HG03565 (cell line): ENCODE data around the gene TFF2.

ENCODE experiments used
- ATAC-seq: cut with Tn5 transposase; IDR thresholded peaks from one replicate; pipeline ENCODE4 v1.9.1; 2021; ENCODE audit warnings: mild to moderate bottlenecking, moderate library complexity; ENCODE audit not compliant: unreplicated experiment

The TFF2 gene

DNA sequence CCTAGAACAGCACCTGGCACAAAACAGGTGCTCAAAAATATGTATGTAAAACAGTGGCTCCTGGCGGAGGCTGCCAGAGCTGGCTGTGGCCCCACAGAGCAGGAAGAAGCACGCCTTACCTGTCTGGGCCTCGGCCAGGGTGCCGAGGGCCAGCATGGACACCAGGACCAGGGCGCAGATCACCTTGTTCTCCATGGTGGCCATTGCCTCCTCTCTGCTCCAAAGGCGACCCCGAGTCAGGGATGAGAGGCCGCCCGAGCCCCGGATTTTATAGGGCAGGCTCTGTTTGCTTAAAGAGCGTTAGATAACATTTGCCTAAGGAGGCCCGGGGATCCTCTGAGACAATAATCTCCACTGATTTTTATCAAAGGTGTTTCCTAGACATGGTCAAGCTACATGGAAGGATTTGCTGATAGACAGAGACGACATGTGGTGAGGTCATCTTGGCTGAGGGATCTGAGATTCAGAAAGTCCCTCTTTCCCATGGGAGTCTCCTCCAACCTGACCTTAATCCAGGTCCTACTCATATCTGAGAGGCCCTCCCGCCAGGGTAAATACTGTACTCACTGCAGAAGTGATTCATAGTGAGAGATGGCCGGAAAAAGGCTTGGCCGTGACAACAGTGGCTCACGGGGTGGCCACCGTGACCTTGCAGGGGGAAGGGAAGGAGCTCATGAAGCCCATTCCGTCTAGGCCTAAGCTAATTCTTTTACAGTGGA is 15.7 kb upstream of the TFF2 start, which contains the start of gene TFF1:
Gene TFF1, minus strand, starts transcription at position 244 of the 719 bp plus-strand sequence. Its CDS starts 40 bp downstream, at position 204.
- ATAC-seq = no peak

DNA sequence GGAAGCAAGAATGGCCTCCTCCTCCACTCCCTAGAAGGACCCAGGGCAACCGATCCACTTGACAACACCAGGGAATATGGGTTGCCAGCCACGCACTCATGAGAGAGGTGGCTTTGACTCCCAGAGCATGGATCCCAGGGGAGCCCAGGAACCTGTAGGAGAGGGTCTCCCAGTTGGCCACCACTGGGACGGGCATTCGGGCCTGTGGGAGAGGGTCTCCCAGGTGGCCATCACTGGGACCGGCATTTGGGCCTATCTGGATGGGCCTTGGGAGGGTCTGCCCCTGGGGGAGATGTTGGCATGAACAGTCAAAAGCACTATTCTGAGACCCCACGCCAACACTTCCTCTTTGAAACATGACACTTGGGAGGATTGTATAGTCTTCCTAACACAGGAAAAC is 15.0 kb upstream of the TFF2 start:
- no peak for ATAC-seq

DNA sequence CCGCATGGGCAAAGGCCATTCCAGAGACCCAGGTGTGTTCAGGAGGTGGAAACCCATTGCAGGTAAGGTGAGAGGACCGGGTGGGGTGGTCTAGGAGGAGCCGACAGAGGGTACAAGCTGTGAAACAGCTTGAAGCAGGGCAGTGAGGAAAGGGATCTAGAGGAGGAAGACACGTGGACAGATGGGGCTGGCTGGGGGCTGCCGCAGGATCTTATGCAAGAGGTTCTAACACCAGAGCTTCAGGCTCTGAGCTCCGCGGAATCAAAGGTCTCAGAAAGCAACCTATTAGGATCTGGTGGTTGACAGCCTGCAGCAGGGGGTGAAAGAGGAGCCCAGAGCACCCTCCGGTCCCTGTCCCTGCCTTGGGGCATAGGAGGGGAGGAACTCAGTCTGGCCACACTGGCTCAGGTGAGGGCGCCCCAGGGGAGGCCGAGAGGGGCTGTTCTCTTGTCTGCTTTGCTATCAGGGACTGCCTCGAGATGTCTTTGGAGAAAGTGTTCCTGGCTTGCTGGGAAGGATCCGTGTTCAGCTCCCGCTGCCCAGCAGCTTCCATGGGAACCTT is 13.6 kb upstream of the TFF2 start:
- no peak for ATAC-seq

DNA sequence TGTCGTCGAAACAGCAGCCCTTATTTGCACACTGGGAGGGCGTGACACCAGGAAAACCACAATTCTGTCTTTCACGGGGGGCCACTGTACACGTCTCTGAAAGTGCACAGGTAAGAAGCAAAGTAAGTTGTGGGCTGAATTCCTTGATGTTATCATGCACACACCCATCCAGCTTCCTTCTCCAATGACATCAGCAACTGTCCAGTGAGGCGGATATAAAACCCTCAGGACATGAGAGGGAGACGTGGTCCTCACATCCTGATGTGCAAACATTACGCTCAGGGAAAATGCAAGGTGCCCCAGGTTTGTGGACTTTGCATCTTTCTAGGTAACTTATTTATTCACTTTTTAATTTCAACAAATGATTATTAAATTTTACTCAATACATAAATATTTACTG is 12.5 kb upstream of the TFF2 start:
- ATAC-seq = no peak

DNA sequence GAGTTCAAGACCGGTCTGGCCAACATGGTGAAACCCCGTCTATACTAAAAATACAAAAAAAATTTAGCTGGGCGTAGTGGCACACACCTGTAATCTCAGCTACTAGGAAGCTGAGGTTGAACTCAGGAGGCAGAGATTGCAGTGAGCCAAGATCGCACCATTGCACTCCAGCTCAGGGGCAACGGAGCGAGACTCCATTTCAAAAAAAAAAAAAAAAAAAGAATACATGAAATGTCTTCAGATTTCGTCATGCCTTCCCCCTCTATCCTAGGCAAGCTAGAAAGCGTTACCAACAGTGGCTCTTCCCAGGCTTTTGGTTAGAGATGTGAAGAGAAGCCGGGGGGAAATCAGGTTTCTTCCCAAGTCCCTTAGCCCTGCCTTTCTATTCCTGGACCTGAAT is 11.9 kb upstream of the TFF2 start:
- no peak for ATAC-seq

DNA sequence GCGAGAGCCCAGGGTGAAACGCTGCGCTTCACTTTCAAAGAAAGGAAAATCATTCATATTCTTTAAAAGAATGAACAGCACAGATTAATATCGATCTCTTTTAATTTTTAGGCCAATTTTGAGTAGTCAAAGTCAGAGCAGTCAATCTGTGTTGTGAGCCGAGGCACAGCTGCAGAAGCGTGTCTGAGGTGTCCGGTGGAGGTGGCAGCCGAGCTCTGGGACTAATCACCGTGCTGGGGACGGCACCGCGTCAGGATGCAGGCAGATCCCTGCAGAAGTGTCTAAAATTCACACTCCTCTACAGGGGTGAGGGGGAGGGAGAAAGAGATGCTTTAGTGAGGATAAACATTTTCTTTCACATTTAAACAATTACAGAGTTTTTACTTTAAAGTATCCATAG is 11.4 kb upstream of the TFF2 start:
- ATAC-seq = no peak

DNA sequence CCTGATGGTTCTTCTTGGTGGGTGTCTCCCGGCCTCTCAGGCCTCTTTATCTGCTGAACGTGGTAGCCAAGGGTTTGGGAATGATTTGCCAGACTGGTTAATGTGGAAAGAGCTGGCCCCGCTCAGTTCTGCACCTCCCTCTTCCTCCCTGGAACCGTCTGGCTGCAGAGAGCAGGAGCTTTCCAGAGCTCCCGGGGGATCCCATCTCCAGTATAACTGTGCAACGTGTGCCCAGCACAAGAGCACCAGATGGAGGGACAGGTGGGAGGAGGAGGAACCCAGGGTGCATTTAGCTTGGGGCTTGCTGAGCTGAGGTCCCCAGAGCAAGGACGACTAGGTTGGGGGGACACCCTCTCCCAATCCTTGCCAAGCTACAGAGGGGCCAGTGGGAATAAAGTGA is 10.5 kb upstream of the TFF2 start:
- ATAC-seq = no peak

DNA sequence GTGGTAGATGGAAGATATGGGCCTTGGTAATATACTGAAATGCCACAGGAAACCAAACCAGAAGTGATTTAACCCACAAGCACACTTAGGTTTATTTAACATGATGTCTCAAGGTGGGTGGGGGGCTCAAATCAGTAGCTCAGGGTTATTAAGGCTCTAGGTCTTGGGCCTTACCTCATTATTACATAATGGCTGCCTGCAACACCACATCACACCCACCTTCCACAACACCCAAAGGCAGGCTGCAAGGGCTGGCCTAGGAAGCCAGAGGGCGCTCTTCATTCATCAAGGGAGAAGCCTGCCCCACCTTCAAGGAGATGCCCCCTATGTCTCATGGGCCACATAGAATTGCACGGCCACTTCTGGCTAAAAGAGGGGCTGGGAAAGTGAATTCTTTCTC is 9.5 kb upstream of the TFF2 start:
- ATAC-seq = no peak

DNA sequence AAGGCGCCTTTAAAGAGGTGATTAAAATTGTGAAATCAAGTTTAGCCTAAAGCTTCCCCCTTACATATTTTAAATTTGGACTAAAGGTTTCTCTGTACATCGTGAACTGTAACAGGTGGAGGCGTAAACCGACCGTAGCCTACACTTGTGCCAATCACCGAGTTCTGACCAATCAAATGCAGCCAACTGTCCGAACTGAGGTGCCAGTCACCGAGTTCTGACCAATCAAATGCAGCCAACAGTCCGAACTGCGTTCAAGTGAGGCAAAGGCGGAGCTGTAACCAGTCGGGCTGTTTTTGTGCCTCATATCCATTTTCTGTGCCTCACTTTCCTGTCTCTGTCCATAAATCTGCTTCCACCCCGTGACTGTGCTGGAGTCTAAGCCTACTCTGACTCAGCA is 8.1 kb upstream of the TFF2 start:
- no peak for ATAC-seq

DNA sequence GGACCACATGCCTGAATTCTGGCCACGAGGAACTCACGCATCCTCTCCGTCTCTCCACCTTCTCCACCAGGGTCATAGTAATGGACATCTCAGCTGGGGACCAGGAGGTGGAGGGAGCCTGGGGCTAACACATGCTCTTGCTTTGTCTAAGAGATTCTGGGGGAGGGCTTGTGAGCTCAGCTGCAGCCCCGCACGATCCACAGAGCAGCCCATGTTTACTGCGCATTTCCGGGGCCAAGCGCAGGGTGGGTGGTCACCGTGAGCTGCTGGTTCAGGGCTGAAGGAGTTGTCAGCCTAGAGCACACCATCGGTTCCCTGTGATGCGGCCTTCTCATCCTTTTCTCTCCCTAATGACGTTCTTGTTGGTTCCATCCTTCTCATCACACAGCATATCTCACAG is 7.5 kb upstream of the TFF2 start:
- no peak for ATAC-seq

DNA sequence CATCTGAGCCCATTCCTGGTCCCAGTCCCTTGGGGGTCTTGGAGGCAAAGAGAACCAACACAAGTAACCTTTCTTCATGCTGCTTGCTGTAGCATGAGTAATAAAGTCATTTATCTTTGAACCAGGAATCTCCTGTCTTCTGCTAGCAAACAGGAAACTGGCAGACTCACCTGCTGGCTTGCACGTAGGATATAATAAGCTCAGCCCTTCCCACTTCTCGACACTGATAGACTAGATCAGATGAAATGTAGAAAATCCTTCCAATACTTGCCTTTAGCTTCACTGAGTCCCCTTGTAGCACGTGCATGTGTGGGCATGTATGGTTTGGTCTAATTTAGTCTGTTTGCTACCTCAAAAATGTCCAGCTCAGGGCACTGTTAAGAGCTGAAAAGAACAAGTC is 6.5 kb upstream of the TFF2 start:
- no peak for ATAC-seq

DNA sequence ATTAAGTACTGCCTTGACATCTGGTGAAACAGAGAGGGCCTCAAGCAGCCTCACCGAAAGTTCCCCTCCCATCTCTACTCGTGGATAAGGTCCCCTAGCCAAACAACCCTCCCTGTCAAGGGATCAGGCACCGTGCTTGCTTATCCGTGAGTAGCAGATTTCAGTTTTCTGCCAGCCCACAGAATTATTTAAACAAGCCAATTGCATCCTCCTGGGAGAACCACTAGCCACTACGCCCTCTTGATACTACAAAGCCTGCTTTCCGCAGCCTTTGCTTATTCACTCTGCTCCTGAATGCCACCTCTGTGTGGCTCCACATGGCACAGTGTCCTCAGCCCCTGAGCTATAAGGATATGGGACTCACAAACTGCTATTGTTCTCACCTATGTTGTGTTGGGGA is 5.9 kb upstream of the TFF2 start:
- no peak for ATAC-seq

DNA sequence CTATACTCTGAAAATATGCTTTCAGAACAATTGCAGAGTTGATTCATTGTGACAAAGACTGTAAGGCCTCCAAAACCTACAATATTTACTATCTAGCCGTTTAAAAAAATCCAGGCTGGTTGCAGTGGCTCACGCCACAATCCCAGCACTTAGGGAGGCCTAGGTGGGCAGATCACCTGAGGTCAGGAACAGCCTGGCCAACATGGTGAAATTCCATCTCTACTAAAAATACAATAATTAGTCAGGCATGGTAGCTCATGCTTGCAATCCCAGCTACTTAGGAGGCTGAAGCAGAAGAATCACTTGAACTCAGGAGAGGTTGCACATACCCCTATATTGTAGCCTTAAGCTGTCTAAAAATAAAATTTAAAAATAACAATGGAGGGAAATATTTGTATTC is 5.3 kb upstream of the TFF2 start:
- no peak for ATAC-seq

DNA sequence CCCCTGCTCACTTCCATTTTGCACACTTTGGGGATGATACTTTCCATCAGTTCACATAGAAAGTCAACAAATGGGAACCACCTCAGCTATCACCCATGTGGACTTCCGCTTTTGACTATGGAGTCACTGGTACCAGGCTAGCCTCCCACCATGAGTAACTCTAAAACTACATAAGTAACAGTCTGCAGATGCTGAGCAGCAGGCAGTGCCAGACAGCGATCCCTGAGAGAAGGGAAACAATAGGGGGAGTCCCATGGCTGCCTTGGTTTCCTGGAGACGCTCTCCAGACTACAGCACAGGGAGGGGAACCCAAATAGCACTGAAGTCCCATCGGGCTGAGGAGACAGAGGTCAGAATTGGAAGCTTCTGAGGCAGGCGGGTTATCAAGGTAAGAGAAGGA is 2.8 kb upstream of the TFF2 start:
- ATAC-seq = no peak

DNA sequence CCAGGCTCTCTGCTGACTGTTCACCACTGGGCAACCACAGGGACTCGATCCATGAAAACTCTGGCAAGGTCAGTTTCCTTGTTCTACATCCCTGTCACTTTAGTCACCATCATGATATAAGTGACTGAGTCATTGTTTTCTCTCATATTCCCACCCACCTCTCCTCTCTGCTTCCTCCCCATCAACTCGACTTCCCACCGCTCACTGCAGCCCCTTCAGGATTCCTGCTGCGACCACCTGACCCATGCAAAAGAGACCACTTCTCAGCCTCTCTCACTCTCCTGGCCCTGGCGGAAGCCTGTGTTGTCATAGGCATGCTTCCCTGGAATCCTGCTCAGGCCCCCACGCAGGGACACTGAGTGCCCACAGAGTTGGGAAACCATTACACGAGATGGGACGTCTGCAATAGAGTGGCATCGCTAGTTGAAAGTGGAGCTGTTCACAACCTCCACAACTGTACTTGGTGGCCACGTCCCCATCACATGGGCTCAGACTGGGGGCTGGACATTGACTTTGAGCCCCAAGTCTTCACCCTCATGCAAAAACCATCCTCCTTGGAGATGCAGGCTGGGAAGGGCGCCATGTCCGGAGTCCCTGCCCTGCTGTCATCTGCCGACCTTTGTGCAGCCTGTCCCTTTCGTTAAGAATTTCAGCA is 1.8 kb upstream of the TFF2 start:
- no peak for ATAC-seq

DNA sequence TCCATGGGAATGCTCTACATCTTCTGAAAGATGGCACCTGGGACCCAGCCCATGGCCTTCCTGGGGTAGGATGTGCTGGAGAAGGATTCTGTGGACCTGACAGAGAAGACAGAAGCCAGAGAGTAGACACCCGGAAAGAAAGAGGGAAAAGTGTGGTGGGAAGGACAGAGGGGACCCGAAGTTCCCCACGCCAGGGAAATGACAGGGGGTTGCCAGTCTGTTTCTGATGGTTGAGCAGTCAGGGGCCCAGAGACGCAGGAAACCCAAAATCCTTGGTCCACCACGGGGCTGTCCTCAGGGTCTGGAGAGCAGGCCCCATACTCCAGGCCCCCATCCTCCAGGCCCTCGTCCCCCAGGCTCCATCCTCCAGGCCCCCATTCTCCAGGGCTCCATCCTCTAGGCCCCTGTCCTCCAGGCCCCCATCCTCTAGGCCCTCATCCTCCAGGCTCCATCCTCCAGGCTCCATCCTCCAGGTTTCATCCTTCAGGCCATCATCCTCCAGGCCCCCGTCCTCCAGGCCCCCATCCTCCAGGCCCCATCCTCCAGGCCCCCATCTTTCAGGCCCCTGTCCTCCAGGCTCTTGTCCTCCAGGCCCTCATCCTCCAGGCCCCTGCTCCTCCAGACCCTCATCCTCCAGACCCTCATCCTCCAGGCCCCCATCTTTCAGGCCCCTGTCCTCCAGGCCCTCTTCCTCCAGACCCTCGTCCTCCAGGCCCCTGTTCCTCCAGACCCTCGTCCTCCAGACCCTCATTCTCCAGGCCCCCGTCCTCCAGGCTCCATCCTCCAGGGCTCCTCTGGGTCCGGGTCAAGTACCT is 1.0 kb upstream of the TFF2 start:
- ATAC-seq = no peak

DNA sequence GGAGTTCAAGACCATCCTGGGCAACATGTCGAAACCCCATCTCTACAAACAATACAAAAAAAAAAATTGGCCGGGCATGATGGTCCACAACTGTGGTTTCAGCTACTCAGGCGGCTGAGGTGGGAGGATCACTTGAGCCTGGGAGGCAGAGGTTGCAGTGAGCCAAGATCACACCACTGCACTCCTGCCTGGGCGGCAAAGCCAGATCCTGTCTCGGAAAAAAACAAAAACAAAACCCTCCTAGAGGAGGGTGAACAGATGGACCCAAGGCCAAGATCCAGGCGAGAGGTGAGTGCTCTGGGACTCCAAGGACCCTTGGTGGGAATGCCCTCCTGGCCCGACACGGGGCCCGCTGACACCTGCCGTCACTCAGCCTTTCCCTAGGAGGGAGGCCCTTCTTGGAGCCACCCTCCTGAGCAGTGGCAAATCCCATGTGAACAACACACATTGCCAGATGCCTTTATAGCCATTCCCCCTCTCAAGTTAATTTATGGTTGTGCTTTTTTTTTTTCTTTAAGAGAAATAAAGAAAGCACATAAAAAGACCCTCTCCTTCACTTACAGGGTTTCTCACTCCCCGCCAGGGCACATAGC is 380 bp downstream of the TFF2 start:
- no peak for ATAC-seq

DNA sequence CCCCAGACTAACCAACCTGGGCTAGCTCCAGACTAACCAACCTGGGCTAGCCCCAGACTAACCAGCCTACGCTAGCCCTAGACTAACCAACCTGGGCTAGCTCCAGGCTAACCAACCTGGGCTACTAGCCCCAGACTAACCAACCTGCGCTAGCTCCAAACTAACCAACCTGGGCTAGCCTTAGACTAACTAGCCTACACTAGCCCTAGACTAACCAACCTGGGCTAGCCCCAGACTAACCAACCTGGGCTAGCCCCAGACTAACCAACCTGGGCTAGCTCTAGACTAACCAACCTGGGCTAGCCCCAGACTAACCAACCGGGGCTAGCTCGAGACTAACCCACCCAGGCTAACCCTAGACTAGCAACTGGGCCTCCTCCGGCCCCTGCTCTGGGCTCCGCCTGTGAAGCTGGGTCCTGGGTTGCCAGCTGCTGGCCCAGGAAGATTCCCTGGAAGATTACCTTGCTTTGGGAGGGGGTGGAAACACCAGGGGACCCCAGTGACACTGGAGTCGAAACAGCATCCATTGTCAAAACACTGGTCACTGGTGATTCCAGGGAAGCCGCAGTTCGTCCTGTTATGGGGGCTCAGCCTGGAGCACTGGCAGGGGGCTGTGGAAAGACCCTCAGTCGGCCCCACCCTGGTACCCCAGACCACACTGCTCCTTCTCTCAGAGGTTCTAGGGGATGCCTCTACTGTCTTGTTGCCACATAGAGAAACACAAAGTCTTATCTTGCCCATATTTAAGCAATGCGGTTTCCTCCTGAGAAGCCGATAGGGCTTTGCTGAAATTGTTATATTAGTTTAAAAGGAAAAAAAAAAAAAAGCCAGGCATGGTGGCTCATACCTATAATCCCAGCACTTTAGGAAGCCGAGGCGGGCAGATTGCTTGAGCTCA is 1.1 kb downstream of the TFF2 start:
- no peak for ATAC-seq

DNA sequence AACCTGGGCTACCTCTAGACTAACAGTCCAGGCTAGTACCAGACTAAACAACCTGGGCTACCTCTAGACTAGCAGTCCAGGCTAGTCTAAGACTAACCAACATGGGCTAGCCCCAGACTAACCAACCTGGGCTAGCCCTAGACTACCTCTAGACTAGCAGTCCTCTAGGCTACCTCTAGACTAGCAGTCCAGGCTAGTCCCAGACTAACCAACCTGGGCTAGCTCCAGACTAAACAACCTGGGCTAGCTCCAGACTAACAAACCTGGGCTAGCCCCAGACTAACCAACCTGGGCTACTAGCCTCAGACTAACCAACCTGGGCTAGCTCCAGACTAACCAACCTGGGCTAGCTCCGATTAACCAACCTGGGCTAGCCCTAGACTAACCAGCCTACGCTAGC is 2.0 kb downstream of the TFF2 start:
- no peak for ATAC-seq

DNA sequence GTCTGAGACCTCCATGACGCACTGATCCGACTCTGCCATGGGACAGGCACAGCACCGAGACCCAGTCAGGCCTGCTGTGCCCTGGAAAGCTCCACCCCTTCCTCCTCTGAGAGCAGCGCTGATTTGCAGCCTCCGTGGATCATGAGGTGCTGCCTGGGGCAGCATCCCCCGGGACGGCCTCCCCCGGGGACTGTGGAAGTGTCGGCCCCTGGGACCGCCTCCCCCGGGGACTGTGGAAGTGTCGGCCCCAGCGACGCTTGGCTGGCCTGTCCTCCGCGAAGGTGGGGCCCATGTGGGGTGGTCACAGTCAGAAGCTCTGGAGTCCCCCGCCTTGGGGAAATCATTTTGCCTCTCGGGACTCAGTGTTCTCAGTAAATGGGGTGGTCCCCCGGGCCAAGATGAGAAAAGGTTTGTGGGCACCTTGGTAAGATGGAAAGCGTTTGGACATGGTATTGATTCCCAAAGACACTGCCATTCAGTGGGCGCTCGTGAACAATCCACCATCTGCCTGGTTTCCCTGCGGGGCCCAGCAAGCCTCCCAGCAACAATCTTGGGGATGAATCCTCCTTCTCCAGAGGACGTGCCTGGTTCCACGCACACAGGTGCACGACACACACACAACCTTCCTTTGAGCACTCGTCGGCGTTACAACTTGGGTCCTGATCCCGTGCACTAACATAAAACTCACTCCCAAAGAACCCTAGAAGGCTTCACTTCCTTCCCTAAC is 3.0 kb downstream of the TFF2 start:
- no peak for ATAC-seq
